Measurements from ENCODE around the gene ARID1B. TPM values are rescaled to one million over a fixed set of nuclear protein-coding genes. Genes with fewer than 3 reads are reported as not detected.

Gene ARID1B
- total RNA-seq, 4 donors from 2014 or later = 157 to 315 (median 206) TPM

DNA sequence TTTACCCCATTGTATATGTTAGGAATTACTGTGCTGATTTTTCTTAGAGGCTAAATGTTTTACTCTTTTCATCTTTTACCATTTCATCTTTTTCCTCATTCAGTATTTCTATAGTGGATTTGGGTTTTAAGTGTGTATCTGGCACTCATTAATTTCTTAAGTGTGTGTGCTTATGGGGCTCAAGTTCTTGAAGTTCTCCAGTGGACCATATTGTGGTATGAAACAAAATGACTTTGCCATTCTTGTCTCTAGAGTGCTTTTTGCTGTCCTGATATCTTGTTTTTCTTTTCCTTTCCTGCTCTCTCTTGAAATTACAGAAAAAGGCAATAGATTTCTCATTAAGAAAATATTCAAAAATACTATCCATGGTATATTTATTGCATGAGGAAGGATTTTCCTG, 123.1 kb downstream of the ARID1B start:
- H3K27me3 ChIP-seq = no peaks in the 10 kb centered on the region
- no peaks in the 10 kb centered on the region for H3K9me3 ChIP-seq
- DNase-seq = no peak
- H3K4me3 ChIP-seq (replicated peaks in 1 of 3) = no peak overlapping the region
- H3K36me3 ChIP-seq = no peaks in the 10 kb centered on the region
- intact Hi-C loops (cut with DNase I) = no loop called here
- peaks cover 21 to 39% of the 10 kb centered on the region in 2 donors for H3K4me1 ChIP-seq
- no peak overlapping the region for H3K27ac ChIP-seq
- TF ChIP-seq CTCF (IDR thresholded peaks at IDR 0.05) (no peak), POLR2A (IDR thresholded peaks at IDR 0.05) (no peak)

- no peak for DNase-seq
- Histone ChIP-seq H3K36me3 (no peaks in the 10 kb centered on the region), H3K27me3 (no peaks in the 10 kb centered on the region), H3K4me3 (replicated peaks in 1 of 3) (no peak overlapping the region), H3K4me1 (peaks cover 21 to 37% of the 10 kb centered on the region in 2 donors), H3K9me3 (no peaks in the 10 kb centered on the region), H3K27ac (no peak overlapping the region)
- no peak for TF ChIP-seq POLR2A (IDR thresholded peaks at IDR 0.05)
- TF ChIP-seq CTCF (IDR thresholded peaks at IDR 0.05) = no peak
- WGBS, 2 donors = 86 to 87% methylated on average over 9 of the region's 9 CpGs
- intact Hi-C loops (cut with DNase I) = no loop called here
Measured at GRCh38 chr6:156901309-156902019, 124.3 kb downstream of the ARID1B start.

DNA sequence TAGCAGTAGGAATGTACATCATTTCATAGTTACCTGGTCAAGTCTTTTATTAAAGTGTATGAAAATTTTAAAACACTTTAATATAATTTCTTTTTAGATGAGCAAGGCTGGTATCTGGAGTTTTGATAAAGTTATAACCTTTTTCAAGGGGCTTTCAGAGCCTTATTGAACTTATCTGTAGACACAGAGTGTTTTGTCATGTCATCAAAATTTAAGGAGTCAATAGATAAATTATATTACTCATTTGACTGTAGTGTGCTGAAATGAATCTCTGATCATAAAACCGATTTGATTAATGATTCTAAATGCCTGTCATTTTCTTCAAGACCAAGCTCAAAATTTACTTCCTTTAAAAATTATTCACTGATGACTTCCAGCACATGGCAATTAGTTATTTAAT, 125.6 kb downstream of the ARID1B start:
- Histone ChIP-seq H3K27ac (no peak overlapping the region), H3K4me1 (peaks cover 21 to 33% of the 10 kb centered on the region in 2 donors), H3K9me3 (no peaks in the 10 kb centered on the region), H3K27me3 (no peaks in the 10 kb centered on the region), H3K36me3 (no peaks in the 10 kb centered on the region), H3K4me3 (replicated peaks in 1 of 3) (no peak overlapping the region)
- no peak for TF ChIP-seq POLR2A (IDR thresholded peaks at IDR 0.05)
- TF ChIP-seq CTCF (IDR thresholded peaks at IDR 0.05) = no peak
- 87 to 88% methylated on average over 1 of the region's 1 CpG for WGBS, 2 donors
- DNase-seq = no peak
- intact Hi-C loops (cut with DNase I) = no loop called here

- Histone ChIP-seq H3K27me3 (no peaks in the 10 kb centered on the region), H3K9me3 (no peaks in the 10 kb centered on the region), H3K36me3 (no peaks in the 10 kb centered on the region), H3K27ac (no peak overlapping the region), H3K4me1 (peaks cover 21 to 31% of the 10 kb centered on the region in 2 donors), H3K4me3 (replicated peaks in 1 of 3) (no peak overlapping the region)
- 89 to 94% methylated on average over 2 of the region's 2 CpGs for WGBS, 2 donors
- TF ChIP-seq POLR2A (IDR thresholded peaks at IDR 0.05) (no peak), CTCF (IDR thresholded peaks at IDR 0.05) (no peak)
- no peak for DNase-seq
- intact Hi-C loops (cut with DNase I) = no loop called here
Measured at GRCh38 chr6:156904176-156904967, 127.2 kb downstream of the ARID1B start.

DNA sequence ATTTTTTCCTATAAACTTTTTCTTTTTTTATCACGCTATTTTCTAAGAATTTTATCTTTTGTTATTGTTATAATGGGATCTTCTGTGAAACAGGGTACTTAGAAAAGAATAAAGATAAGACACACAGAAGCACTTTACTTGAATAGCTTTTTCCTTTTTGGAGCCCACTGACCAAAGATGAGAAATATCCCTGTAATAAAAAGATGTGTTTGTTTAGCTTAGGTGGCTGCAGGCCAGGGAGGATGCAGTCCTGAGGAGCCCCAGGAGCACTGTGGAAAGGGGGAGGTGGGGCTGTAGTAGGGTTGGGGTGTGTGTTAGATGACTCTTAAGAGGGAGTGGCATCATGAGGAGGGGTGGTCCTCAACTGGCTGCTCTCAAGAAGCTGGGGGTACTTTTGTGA, 128.6 kb downstream of the ARID1B start:
- TF ChIP-seq CTCF (IDR thresholded peaks at IDR 0.05) = no peak
- TF ChIP-seq POLR2A (IDR thresholded peaks at IDR 0.05) = no peak
- WGBS, 2 donors = 87 to 97% methylated on average over 1 of the region's 1 CpG
- H3K9me3 ChIP-seq = no peaks in the 10 kb centered on the region
- no peaks in the 10 kb centered on the region for H3K36me3 ChIP-seq
- no peak overlapping the region for H3K4me3 ChIP-seq (replicated peaks in 1 of 3)
- H3K4me1 ChIP-seq = peaks cover 10 to 20% of the 10 kb centered on the region in 2 donors
- DNase-seq = no peak
- H3K27ac ChIP-seq = no peak overlapping the region
- intact Hi-C loops (cut with DNase I) = no loop called here
- no peaks in the 10 kb centered on the region for H3K27me3 ChIP-seq
